ENCODE measurements around the gene SPTBN1.

Gene SPTBN1

GRCh38 chr2:54455563-54456361 is at the start of gene SPTBN1:
SPTBN1 (plus strand) TSS chr2:54456327; CDS start chr2:54526419, 70,092 bp downstream.
- Mint-ChIP-seq H3K9me3 (no peaks in the 10 kb centered on the region), H3K27ac (no peak within 1 kb of the TSS), H3K27me3 (peaks cover 61% of the 10 kb centered on the region), H3K4me3 (peak within 1 kb of the TSS; percentile 70), H3K4me1 (peaks cover 17% of the 10 kb centered on the region), H3K36me3 (no peaks in the 10 kb centered on the region)
- CTCF ChIA-PET: no interaction called here
- peak; percentile 41 for DNase-seq

- CTCF ChIA-PET: no interaction called here
- Mint-ChIP-seq H3K27ac (no peak overlapping the region), H3K36me3 (no peaks in the 10 kb centered on the region), H3K4me3 (no peak overlapping the region), H3K9me3 (no peaks in the 10 kb centered on the region), H3K4me1 (peaks cover 2% of the 10 kb centered on the region), H3K27me3 (peaks cover 11% of the 10 kb centered on the region)
- no peak for DNase-seq
Observed at GRCh38 chr2:54407693-54408092, 48.4 kb upstream of the SPTBN1 start.

GRCh38 chr2:54408288-54408687 is 47.8 kb upstream of the SPTBN1 start:
- CTCF ChIA-PET: no interaction called here
- H3K4me3 Mint-ChIP-seq: no peak overlapping the region
- no peaks in the 10 kb centered on the region for H3K9me3 Mint-ChIP-seq
- H3K27me3 Mint-ChIP-seq: peaks cover 11% of the 10 kb centered on the region
- H3K4me1 Mint-ChIP-seq: peaks cover 2% of the 10 kb centered on the region
- no peaks in the 10 kb centered on the region for H3K36me3 Mint-ChIP-seq
- no peak overlapping the region for H3K27ac Mint-ChIP-seq
- no peak for DNase-seq

GRCh38 chr2:54409752-54410151 is 46.4 kb upstream of the SPTBN1 start:
- Mint-ChIP-seq H3K9me3 (no peaks in the 10 kb centered on the region), H3K4me1 (no peaks in the 10 kb centered on the region), H3K27me3 (peaks cover 11% of the 10 kb centered on the region), H3K36me3 (no peaks in the 10 kb centered on the region), H3K4me3 (no peak overlapping the region), H3K27ac (no peak overlapping the region)
- CTCF ChIA-PET: no interaction called here
- DNase-seq: no peak

GRCh38 chr2:54411801-54412354 is 44.2 kb upstream of the SPTBN1 start:
- Mint-ChIP-seq H3K27me3 (peaks cover 17% of the 10 kb centered on the region), H3K36me3 (no peaks in the 10 kb centered on the region), H3K4me1 (no peaks in the 10 kb centered on the region), H3K4me3 (no peak overlapping the region), H3K9me3 (no peaks in the 10 kb centered on the region), H3K27ac (no peak overlapping the region)
- DNase-seq: no peak
- CTCF ChIA-PET: no interaction called here

GRCh38 chr2:54416166-54416813 is 39.8 kb upstream of the SPTBN1 start:
- peaks cover 12% of the 10 kb centered on the region for H3K27me3 Mint-ChIP-seq
- no peak overlapping the region for H3K27ac Mint-ChIP-seq
- DNase-seq: no peak
- no peaks in the 10 kb centered on the region for H3K9me3 Mint-ChIP-seq
- no peaks in the 10 kb centered on the region for H3K4me1 Mint-ChIP-seq
- no peak overlapping the region for H3K4me3 Mint-ChIP-seq
- CTCF ChIA-PET: no interaction called here
- no peaks in the 10 kb centered on the region for H3K36me3 Mint-ChIP-seq

- Mint-ChIP-seq H3K4me3 (no peak overlapping the region), H3K27me3 (peaks cover 12% of the 10 kb centered on the region), H3K4me1 (peaks cover 6% of the 10 kb centered on the region)
Observed at GRCh38 chr2:54416938-54417337, 39.2 kb upstream of the SPTBN1 start.

GRCh38 chr2:54417577-54417976 is 38.5 kb upstream of the SPTBN1 start:
- Mint-ChIP-seq H3K9me3 (peaks cover 3% of the 10 kb centered on the region), H3K4me1 (peaks cover 12% of the 10 kb centered on the region), H3K27ac (no peak overlapping the region), H3K27me3 (peaks cover 12% of the 10 kb centered on the region), H3K4me3 (no peak overlapping the region), H3K36me3 (peaks cover 3% of the 10 kb centered on the region)
- DNase-seq: no peak
- CTCF ChIA-PET: no interaction called here

More at GRCh38 chr2:54416938-54417337, 39.2 kb upstream of the SPTBN1 start:
- H3K27ac Mint-ChIP-seq: no peak overlapping the region
- H3K9me3 Mint-ChIP-seq: no peaks in the 10 kb centered on the region
- H3K36me3 Mint-ChIP-seq: no peaks in the 10 kb centered on the region
- CTCF ChIA-PET: no interaction called here
- no peak for DNase-seq

GRCh38 chr2:54419388-54419787 is 36.7 kb upstream of the SPTBN1 start:
- DNase-seq: no peak
- CTCF ChIA-PET: no interaction called here
- Mint-ChIP-seq H3K27ac (no peak overlapping the region), H3K4me3 (no peak overlapping the region), H3K27me3 (peaks cover 12% of the 10 kb centered on the region), H3K4me1 (peaks cover 18% of the 10 kb centered on the region), H3K9me3 (peaks cover 8% of the 10 kb centered on the region), H3K36me3 (peaks cover 3% of the 10 kb centered on the region)

GRCh38 chr2:54419855-54420523 is 36.1 kb upstream of the SPTBN1 start:
- CTCF ChIA-PET: no interaction called here
- no peak overlapping the region for H3K4me3 Mint-ChIP-seq
- no peak overlapping the region for H3K27ac Mint-ChIP-seq
- peaks cover 3% of the 10 kb centered on the region for H3K36me3 Mint-ChIP-seq
- DNase-seq: no peak
- H3K9me3 Mint-ChIP-seq: peaks cover 8% of the 10 kb centered on the region
- peaks cover 18% of the 10 kb centered on the region for H3K4me1 Mint-ChIP-seq
- peaks cover 12% of the 10 kb centered on the region for H3K27me3 Mint-ChIP-seq

- CTCF ChIA-PET: no interaction called here
- peaks cover 12% of the 10 kb centered on the region for H3K27me3 Mint-ChIP-seq
- peaks cover 8% of the 10 kb centered on the region for H3K9me3 Mint-ChIP-seq
- no peak for DNase-seq
- H3K36me3 Mint-ChIP-seq: peaks cover 3% of the 10 kb centered on the region
- H3K27ac Mint-ChIP-seq: no peak overlapping the region
- no peak overlapping the region for H3K4me3 Mint-ChIP-seq
- H3K4me1 Mint-ChIP-seq: peaks cover 18% of the 10 kb centered on the region
Observed at GRCh38 chr2:54420524-54421172, 35.5 kb upstream of the SPTBN1 start.

- Mint-ChIP-seq H3K9me3 (peaks cover 8% of the 10 kb centered on the region), H3K4me1 (peaks cover 18% of the 10 kb centered on the region), H3K36me3 (peaks cover 3% of the 10 kb centered on the region), H3K27ac (peak overlapping the region; percentile 20), H3K27me3 (peaks cover 1% of the 10 kb centered on the region), H3K4me3 (no peak overlapping the region)
- CTCF ChIA-PET: no interaction called here
- DNase-seq: peak; percentile 60
Observed at GRCh38 chr2:54422072-54422581, 34.0 kb upstream of the SPTBN1 start.

- Mint-ChIP-seq H3K27me3 (no peaks in the 10 kb centered on the region), H3K36me3 (peaks cover 3% of the 10 kb centered on the region), H3K27ac (no peak overlapping the region), H3K9me3 (peaks cover 8% of the 10 kb centered on the region), H3K4me3 (no peak overlapping the region), H3K4me1 (peaks cover 18% of the 10 kb centered on the region)
- no peak for DNase-seq
- CTCF ChIA-PET: no interaction called here
Observed at GRCh38 chr2:54423213-54423612, 32.9 kb upstream of the SPTBN1 start.
